ENCODE data around the gene OLFML2B.

DNA sequence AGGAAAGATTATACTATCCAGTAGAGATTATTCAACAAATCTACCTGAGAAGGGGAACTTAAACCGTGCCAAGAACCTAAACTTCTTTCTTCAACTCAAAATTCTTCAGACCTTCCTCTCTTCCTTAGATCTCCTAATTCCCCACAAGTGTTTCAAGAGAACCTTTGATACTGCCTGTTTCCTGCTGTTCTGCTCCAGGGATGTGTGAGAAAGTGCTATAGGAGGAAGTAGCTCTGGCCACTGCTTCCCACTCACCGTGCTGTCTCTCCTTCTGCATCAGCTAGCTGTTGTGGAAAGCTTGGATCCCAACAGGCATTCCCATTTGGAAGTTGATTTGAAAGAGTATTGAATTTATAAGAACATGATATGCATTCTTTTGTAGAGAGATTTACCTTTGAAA, 41.3 kb upstream of the OLFML2B start:
- TF ChIP-seq CTCF (IDR thresholded peaks at IDR 0.05; ENCODE audit: low read depth, low read length, poor library complexity, severe bottlenecking) = no peak
- no peak for TF ChIP-seq EZH2phosphoT487 (IDR thresholded peaks at IDR 0.05; ENCODE audit: borderline replicate concordance, low read length)
